GM13977 (cell line): ENCODE measurements around the gene MRTFB.

Experiments
- DNase-seq: peaks from one replicate; pipeline ENCODE4 v3.0.0; 2012; ENCODE audit warnings: low spot score
- in situ Hi-C: fragments of 300-500 bp; cut with MboI; formaldehyde crosslinking; loops from one replicate; pipeline ENCODE4 v1.12.0; 2022; ENCODE audit warnings: low sequenced_read_pairs, low pct_unique_long_range_greater_than_20kb, mixed read lengths, inconsistent platforms; ENCODE audit not compliant: unreplicated experiment
- TF ChIP-seq, protein P1 (sequence below): IDR thresholded peaks from 2 replicates; pipeline ENCODE4 v1.5.1; 2012; ENCODE audit warnings: mild to moderate bottlenecking, control low read depth; ENCODE audit not compliant: insufficient read depth; ENCODE audit errors: extremely low read depth, missing control alignments

MRTFB gene

DNA sequence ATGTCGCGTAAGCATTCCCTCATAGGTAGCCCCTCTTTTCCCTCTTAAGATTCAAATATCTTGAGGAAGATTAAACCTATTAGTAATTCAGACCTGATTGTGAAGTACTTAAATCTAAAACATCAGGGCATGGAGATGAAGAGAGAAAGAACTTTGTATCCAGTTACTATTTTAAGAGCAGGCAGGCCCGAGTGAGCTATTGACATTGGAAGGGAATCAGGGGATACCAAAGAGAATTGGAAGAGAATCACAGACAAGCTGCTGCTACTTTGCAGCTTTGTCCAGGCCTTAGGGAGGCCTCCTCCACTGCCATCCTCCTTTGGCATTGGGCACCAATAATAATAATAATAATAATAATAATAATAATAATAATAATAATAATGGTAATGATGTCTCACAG is 170.5 kb downstream of the MRTFB start:
- in situ Hi-C loops: loop anchor here (25.0 kb wide), 1 partner anchor 304 kb away; no protein-coding TSS in a partner anchor
- TF ChIP-seq, protein P1, sequence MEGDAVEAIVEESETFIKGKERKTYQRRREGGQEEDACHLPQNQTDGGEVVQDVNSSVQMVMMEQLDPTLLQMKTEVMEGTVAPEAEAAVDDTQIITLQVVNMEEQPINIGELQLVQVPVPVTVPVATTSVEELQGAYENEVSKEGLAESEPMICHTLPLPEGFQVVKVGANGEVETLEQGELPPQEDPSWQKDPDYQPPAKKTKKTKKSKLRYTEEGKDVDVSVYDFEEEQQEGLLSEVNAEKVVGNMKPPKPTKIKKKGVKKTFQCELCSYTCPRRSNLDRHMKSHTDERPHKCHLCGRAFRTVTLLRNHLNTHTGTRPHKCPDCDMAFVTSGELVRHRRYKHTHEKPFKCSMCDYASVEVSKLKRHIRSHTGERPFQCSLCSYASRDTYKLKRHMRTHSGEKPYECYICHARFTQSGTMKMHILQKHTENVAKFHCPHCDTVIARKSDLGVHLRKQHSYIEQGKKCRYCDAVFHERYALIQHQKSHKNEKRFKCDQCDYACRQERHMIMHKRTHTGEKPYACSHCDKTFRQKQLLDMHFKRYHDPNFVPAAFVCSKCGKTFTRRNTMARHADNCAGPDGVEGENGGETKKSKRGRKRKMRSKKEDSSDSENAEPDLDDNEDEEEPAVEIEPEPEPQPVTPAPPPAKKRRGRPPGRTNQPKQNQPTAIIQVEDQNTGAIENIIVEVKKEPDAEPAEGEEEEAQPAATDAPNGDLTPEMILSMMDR: no peak

DNA sequence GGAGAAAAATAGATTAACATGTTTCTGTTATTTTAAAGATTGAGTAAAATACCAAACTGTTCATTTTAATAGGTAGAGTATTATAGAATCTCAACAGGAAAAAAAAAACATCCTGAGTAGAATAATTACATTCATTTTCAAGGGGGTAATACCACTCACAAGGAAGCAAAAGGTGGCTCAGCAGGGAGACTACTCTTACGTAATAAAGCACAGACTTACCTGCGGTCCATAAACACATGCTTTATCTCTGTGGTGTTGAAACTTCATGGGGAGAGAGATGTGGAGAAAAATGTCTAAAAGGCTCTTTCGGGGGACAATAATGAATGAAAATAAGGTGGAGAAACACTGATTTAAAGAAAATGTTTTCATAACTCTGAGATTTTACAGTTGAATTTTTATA is 171.7 kb downstream of the MRTFB start:
- in situ Hi-C loops: loop anchor here (25.0 kb wide), 1 partner anchor 305 kb away; no protein-coding TSS in a partner anchor
- no peak for DNase-seq
- TF ChIP-seq, protein P1: no peak

More for the DNA sequence above, 170.5 kb downstream of the MRTFB start:
- no peak for DNase-seq

DNA sequence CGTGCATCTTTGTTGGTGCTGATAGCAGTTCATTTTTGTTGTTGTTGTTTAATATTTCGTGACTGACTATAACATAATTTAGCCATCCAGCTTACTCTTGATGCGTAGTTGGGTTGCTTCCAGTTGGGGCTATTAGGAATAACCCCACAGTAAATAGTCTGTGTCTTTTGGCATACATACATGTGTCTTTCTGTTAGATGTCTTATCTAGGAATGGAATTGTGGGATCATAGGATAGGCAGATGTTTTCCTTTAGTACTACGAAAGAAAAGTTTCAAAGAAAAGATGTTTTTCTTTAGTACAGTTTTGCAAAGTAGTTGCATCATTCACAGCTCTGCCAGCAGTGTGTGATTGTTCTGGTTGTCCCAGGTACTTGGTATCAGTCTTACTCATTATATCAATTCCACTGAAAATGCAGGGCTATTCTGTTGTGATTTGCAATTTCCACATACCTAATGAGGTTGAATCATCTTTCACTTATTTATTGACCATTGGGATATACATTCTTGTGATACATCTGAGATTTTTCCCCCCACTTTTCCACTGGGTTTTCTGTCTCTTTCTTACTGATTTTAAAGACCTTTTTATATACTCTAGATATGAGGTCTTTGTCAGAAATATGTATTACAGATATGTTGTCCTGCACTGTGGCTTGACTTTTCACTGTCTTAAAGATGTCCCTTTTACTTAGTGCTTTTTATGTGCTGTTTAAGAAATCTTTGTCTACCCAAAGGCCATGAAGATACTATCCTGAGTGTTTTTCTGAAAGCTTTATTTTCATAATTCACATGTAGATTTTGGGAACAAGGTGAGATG is 173.3 kb downstream of the MRTFB start:
- TF ChIP-seq, protein P1: no peak
- DNase-seq: no peak
- in situ Hi-C loops: loop anchor here (25.0 kb wide), 1 partner anchor 307 kb away; no protein-coding TSS in a partner anchor

DNA sequence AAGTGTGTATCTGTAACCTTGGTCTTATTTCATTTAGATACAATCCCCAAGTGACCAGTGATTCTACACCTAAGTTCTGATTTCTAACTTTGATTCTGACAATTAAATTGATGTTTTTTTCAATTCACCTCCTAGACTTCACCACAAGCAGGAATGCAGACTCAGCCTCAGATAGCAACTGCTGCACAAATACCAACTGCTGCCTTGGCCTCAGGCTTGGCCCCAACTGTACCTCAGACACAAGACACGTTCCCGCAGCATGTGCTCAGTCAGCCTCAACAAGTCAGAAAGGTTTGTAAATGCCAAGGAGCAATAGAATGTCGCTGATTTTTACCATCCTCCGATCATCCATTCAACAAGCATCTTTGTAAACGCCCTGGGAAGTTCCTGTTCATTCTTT is 177.7 kb downstream of the MRTFB start:
- in situ Hi-C loops: loop anchor here (25.0 kb wide), 1 partner anchor 311 kb away; no protein-coding TSS in a partner anchor
- TF ChIP-seq, protein P1: no peak
- no peak for DNase-seq

DNA sequence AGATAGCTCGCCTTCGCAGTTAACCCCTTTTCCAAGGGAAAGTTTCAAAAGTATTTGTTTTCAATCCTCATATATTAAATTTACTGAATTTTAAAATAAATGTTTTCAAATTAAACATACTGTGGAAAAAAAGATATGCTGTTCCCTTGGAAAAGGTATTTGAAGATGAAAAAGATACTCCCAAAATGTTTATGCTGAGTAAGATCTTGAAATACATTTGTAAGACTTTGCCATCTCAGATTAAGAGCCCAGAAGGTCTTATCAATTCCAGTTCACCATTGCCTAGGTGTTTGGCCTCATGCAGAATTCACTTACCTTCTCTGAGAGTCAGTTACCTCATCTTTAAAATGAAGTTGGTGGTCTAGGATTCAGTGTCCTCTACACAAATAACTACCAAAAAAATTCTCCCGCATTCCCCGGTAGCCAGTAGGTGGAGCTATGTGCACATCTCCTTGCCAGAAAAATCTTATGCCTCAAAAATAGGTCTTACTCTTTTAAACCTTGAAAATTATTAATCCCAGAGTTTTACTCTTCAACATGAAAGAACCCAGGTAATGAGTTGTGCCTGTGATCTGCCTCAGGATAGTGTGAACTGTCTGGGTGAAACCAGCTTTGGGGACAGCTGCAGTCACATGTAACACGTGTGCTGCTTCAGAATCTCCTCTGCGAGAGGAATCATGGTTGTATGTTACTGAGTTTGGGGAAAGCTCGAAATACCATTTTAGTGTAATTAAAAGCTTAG is 178.3 kb downstream of the MRTFB start:
- TF ChIP-seq, protein P1: peak; percentile 76
- peak; percentile 52 for DNase-seq
- in situ Hi-C loops: loop anchor here (25.0 kb wide), 1 partner anchor 312 kb away; no protein-coding TSS in a partner anchor

DNA sequence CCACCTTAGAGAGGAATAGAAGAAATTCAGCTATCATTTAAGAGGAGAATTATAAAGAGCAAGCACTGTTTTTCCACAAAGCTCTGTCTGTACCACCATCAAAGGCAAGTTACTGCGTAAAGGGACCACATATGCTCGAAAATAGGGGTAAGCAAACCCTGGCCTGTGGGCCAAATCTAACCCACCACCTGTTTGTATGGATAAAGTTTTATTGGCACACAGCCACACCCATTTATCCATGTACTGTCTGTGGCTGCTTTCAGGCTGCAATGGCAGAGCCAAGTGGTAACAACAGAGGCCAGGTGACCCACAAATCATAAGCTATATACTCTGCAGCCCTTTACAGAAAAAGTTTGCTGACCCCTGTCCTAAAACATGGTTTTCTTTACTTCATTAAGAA is 180.3 kb downstream of the MRTFB start:
- no peak for DNase-seq
- TF ChIP-seq, protein P1: no peak
- in situ Hi-C loops: no loop called here
